ENCODE measurements around the gene POM121L2. TPM values are rescaled to one million over a fixed set of nuclear protein-coding genes. Genes with fewer than 3 reads are reported as not detected.

Gene POM121L2
- total and polyA plus RNA-seq, 11 donors: not detected

DNA sequence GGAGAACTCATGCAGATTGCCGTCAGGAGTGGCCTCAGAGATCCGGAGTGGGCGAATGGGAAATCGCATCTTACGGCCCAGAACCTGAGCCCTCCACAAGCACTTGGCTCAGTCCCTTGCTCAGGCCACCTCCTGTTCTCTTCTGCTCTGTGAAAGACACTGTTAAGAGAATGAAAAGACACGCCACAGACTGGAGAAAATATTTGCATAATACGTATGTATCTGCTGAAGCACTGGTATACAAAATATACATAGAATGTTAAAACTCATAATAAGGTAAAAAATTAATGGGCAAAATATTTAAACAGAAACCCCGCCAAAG lies 838 bp upstream of the POM121L2 start:
- Histone ChIP-seq H3K4me1 (peaks cover 0 to 14% (median 5%) of the 10 kb centered on the region in 12 donors), H3K27me3 (peaks cover 20 to 90% (median 59%) of the 10 kb centered on the region in 9 donors), H3K4me3 (peak overlapping the region in 8 of 12 donors; percentile 12 to 61 (median 50)), H3K9me3 (peaks cover 0 to 7% (median 0%) of the 10 kb centered on the region in 12 donors), H3K27ac (no peak overlapping the region), H3K36me3 (no peaks in the 10 kb centered on the region)
- WGBS, 4 donors: 19 to 27% (median 22%) methylated on average over 8 of the region's 8 CpGs
- ATAC-seq (no peak), DNase-seq (no peak)
- TF ChIP-seq, protein P1, sequence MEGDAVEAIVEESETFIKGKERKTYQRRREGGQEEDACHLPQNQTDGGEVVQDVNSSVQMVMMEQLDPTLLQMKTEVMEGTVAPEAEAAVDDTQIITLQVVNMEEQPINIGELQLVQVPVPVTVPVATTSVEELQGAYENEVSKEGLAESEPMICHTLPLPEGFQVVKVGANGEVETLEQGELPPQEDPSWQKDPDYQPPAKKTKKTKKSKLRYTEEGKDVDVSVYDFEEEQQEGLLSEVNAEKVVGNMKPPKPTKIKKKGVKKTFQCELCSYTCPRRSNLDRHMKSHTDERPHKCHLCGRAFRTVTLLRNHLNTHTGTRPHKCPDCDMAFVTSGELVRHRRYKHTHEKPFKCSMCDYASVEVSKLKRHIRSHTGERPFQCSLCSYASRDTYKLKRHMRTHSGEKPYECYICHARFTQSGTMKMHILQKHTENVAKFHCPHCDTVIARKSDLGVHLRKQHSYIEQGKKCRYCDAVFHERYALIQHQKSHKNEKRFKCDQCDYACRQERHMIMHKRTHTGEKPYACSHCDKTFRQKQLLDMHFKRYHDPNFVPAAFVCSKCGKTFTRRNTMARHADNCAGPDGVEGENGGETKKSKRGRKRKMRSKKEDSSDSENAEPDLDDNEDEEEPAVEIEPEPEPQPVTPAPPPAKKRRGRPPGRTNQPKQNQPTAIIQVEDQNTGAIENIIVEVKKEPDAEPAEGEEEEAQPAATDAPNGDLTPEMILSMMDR (IDR thresholded peaks at IDR 0.05): no peak
- no peak for TF ChIP-seq POLR2A (IDR thresholded peaks at IDR 0.05)
- intact Hi-C loops (cut with DNase I): no loop called here

DNA sequence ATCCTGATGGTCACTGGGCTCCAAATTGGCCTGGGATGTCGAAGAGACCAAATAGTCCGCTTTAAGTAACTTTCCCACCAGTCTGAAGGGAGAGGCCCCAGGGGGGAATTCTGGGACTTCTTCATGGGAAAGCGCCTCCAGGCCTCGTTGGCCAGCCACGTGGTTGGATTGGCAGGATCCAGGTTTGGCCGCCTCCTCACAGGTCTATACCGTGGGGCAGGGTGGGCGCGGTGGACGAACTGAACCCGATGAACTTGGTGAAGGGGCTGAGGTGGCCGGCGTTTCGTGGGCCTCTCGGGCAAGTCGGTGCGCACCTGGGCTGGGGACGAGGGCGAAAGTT lies 297 bp downstream of the POM121L2 start:
- peaks cover 0 to 14% (median 5%) of the 10 kb centered on the region in 12 donors for H3K4me1 ChIP-seq
- peak in 1 of 5 donors; percentile 68 for DNase-seq
- H3K36me3 ChIP-seq: no peaks in the 10 kb centered on the region
- WGBS, 4 donors: 10 to 30% (median 13%) methylated on average over 7 to 19 of the region's 19 CpGs
- intact Hi-C loops (cut with DNase I): no loop called here
- H3K4me3 ChIP-seq: peak overlapping the region in 8 of 12 donors; percentile 37 to 61 (median 45)
- no peak overlapping the region for H3K27ac ChIP-seq
- no peak for ATAC-seq
- H3K9me3 ChIP-seq: peaks cover 0 to 7% (median 0%) of the 10 kb centered on the region in 12 donors
- TF ChIP-seq, protein P1 (IDR thresholded peaks at IDR 0.05): no peak
- TF ChIP-seq POLR2A (IDR thresholded peaks at IDR 0.05): no peak
- H3K27me3 ChIP-seq: peaks cover 20 to 89% (median 59%) of the 10 kb centered on the region in 9 donors

DNA sequence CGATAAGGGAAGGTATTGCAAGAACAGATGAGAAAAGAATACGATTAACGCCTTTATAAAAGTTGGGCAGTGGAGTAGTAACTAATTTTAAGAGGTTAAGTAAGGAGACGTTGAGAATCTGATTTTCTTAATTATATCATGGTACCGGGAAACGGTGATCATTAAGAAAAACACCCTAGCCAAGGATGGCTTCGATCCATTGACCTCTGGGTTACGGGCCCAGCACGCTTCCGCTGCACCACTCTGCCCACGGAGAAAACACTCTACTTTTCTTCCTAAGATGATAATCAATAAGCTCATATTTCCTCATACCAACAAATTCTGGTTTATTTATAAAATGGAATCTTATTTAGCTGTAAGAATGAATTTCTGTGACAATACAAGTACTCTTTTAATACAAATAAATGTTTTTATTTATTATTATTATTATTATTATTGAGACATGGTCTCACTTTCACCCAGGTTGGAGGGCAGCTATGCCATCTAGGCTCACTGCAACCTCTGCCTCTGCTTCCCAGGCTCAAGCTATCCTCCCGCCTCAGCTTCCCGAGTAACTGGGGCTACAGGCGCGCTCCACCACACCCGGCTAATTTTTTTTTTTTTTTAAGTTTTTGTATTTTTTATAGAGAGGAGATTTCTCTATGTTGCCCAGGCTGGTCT lies 8.3 kb downstream of the POM121L2 start:
- H3K27me3 ChIP-seq: peaks cover 0 to 91% (median 52%) of the 10 kb centered on the region in 9 donors
- H3K4me3 ChIP-seq: no peak overlapping the region
- no peaks in the 10 kb centered on the region for H3K4me1 ChIP-seq
- TF ChIP-seq, protein P1 (IDR thresholded peaks at IDR 0.05): no peak
- no peak for TF ChIP-seq POLR2A (IDR thresholded peaks at IDR 0.05)
- ATAC-seq (no peak), DNase-seq (no peak)
- 33 to 41% (median 37%) methylated on average over 16 of the region's 16 CpGs for WGBS, 4 donors
- H3K27ac ChIP-seq: no peak overlapping the region
- H3K9me3 ChIP-seq: peaks cover 0 to 4% (median 0%) of the 10 kb centered on the region in 12 donors
- intact Hi-C loops (cut with DNase I): no loop called here
- no peaks in the 10 kb centered on the region for H3K36me3 ChIP-seq

DNA sequence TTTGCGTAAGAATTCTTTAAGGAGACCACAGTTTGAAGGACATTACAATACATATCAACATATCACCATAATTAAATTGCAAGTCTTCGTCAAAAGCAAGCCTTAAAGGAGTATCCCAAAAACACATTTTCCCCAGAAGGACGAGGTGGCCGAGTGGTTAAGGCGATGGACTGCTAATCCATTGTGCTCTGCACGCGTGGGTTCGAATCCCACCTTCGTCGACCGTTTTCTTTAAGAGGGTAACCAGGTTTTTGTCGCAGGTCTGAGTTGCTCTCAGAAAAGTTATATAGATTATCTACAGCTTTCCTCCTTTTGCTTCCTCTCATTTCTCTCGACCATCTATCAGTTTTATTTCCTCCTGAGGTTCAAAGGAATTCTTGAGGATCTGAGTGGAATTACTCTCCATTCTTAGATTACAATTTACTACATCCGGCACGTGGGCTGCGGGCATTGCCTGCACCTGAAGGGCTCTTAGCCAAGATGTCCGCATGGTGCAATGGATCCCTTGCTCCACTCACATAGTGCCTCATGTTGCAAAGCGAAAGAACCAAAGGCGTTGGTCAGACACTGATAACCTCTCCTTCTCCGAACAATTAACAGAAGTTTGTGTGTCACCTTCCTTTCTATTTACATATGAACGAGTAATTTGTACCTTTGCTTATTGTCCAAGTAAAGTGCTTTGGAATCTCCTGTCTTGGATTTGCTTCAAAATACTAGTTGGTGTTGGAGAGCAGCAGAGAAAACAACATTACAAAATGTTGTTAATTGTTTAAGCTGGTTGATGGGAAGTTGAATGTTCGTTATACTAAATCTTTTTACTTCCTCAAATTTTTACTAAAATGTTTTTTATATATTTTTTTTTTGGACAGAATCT lies 14.0 kb downstream of the POM121L2 start:
- TF ChIP-seq, protein P1 (IDR thresholded peaks at IDR 0.05): no peak
- no peak for TF ChIP-seq POLR2A (IDR thresholded peaks at IDR 0.05)
- Histone ChIP-seq H3K9me3 (peaks cover 0 to 13% (median 0%) of the 10 kb centered on the region in 12 donors), H3K4me1 (peaks cover 0 to 4% (median 0%) of the 10 kb centered on the region in 12 donors), H3K36me3 (no peaks in the 10 kb centered on the region), H3K27ac (no peak overlapping the region), H3K4me3 (no peak overlapping the region), H3K27me3 (peaks cover 19 to 100% (median 88%) of the 10 kb centered on the region in 9 donors)
- ATAC-seq (no peak), DNase-seq (no peak)
- intact Hi-C loops (cut with DNase I): no loop called here
- WGBS, 4 donors: 21 to 26% (median 23%) methylated on average over 22 of the region's 22 CpGs

Measured in heart left ventricle (tissue), 16 donors.